Activated T-helper 17 cell treated with anti-CD3 and anti-CD28 coated beads, Interleukin-2, amount 50 U/mL, for 72 hours (primary cell): ENCODE data around the gene TMEM132C. TPM values are rescaled to one million over a fixed set of nuclear protein-coding genes. Genes with fewer than 3 reads are reported as not detected.

ENCODE experiments used
- ATAC-seq: fragments of 150-1000 bp; cut with Tn5 transposase; replicated peaks from 2 replicates; pipeline ENCODE4 v1.10.0; 2021; ENCODE audit warnings: mild to moderate bottlenecking, moderate library complexity
- H3K27ac Mint-ChIP-seq: one replicate; pipeline ENCODE4 v1.8.0; 2022; ENCODE audit warnings: mixed read lengths
- H3K27me3 Mint-ChIP-seq: one replicate; pipeline ENCODE4 v1.8.0; 2022; ENCODE audit warnings: mixed read lengths
- H3K36me3 Mint-ChIP-seq: one replicate; pipeline ENCODE4 v1.8.0; 2022; ENCODE audit warnings: low read depth, mild to moderate bottlenecking, mixed read lengths
- H3K4me1 Mint-ChIP-seq: one replicate; pipeline ENCODE4 v1.8.0; 2022; ENCODE audit warnings: mixed read lengths
- H3K4me3 Mint-ChIP-seq: one replicate; pipeline ENCODE4 v1.8.0; 2022; ENCODE audit warnings: mild to moderate bottlenecking, mixed read lengths
- H3K9me3 Mint-ChIP-seq: one replicate; pipeline ENCODE4 v1.8.0; 2022; ENCODE audit warnings: mixed read lengths
- total RNA-seq, 2 donors: library from RNA; stranded (reverse); gene quantifications; one replicate each; pipeline ENCODE4 v1.2.3, GENCODE V29; 2022

TMEM132C gene
- total RNA-seq, 2 donors from 2014 or later: not detected

GRCh38 chr12:128314611-128315010 lies 47.6 kb downstream of the TMEM132C start:
- H3K36me3 Mint-ChIP-seq: no peaks in the 10 kb centered on the region
- H3K9me3 Mint-ChIP-seq: peaks cover 11% of the 10 kb centered on the region
- no peak overlapping the region for H3K27ac Mint-ChIP-seq
- H3K4me1 Mint-ChIP-seq: no peaks in the 10 kb centered on the region
- H3K27me3 Mint-ChIP-seq: no peaks in the 10 kb centered on the region
- ATAC-seq: no peak
- H3K4me3 Mint-ChIP-seq: no peak overlapping the region

DNA sequence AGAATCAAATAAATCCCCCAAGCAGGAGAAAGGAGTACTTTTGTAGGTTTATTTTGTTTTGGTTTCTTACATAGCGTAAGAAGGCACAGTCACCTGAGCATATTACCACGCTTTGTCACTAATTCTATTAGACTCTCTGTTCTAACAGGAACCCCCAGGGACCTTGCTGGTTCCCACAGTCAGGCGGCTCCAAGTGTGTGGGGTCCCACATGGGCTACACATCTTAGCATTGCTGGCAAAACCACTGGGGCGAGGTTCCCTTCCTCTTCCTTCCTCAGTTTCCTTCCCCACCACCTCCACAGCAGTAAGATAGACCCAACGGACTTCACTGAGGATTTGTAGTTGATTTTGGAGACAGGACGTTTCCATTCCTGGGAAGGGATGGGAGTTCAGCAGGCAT lies 49.1 kb downstream of the TMEM132C start:
- no peak for ATAC-seq
- H3K4me1 Mint-ChIP-seq: no peaks in the 10 kb centered on the region
- H3K4me3 Mint-ChIP-seq: no peak overlapping the region
- H3K36me3 Mint-ChIP-seq: no peaks in the 10 kb centered on the region
- H3K9me3 Mint-ChIP-seq: peaks cover 11% of the 10 kb centered on the region
- H3K27me3 Mint-ChIP-seq: no peaks in the 10 kb centered on the region
- no peak overlapping the region for H3K27ac Mint-ChIP-seq

DNA sequence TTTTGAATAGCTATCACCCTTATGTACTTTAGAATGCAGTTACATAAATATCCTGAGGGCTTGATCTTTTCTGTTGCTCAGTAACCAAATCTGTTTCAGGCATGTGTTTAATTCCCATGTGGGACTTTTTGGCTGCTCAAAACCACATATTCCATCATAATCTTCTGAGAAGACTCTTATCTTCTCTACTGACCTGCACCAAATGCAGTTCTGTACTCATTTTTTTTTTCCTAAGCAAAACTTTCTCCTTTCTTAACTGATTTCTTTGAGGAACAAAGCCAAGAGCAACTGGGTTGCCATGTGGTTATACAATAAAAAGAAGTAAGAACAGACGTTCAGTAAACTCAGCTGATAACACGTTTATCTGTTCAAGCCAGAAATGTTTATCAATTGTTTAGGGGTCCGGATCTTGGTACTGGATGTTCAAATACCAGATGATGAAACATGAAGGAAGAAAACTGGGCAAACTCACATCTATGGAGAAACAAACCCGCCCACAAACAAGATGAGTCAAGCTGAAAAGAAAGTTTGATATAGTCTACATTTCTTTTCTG lies 50.1 kb downstream of the TMEM132C start:
- Mint-ChIP-seq H3K27me3 (no peaks in the 10 kb centered on the region), H3K4me3 (no peak overlapping the region), H3K4me1 (no peaks in the 10 kb centered on the region), H3K36me3 (no peaks in the 10 kb centered on the region), H3K27ac (no peak overlapping the region), H3K9me3 (peaks cover 4% of the 10 kb centered on the region)
- ATAC-seq: no peak

GRCh38 chr12:128318341-128318740 lies 51.4 kb downstream of the TMEM132C start:
- Mint-ChIP-seq H3K36me3 (no peaks in the 10 kb centered on the region), H3K27ac (no peak overlapping the region), H3K4me1 (no peaks in the 10 kb centered on the region), H3K9me3 (peaks cover 6% of the 10 kb centered on the region), H3K27me3 (no peaks in the 10 kb centered on the region), H3K4me3 (no peak overlapping the region)
- no peak for ATAC-seq

- H3K4me3 Mint-ChIP-seq: no peak overlapping the region
- no peak for ATAC-seq
- no peaks in the 10 kb centered on the region for H3K4me1 Mint-ChIP-seq
- no peaks in the 10 kb centered on the region for H3K27me3 Mint-ChIP-seq
- H3K36me3 Mint-ChIP-seq: no peaks in the 10 kb centered on the region
- peaks cover 10% of the 10 kb centered on the region for H3K9me3 Mint-ChIP-seq
- no peak overlapping the region for H3K27ac Mint-ChIP-seq
Measured at GRCh38 chr12:128318946-128319345, 52.0 kb downstream of the TMEM132C start.

- H3K36me3 Mint-ChIP-seq: no peaks in the 10 kb centered on the region
- H3K4me1 Mint-ChIP-seq: no peaks in the 10 kb centered on the region
- no peak for ATAC-seq
- no peak overlapping the region for H3K4me3 Mint-ChIP-seq
- no peaks in the 10 kb centered on the region for H3K27me3 Mint-ChIP-seq
- H3K27ac Mint-ChIP-seq: no peak overlapping the region
- peaks cover 10% of the 10 kb centered on the region for H3K9me3 Mint-ChIP-seq
Measured at GRCh38 chr12:128322341-128322740, 55.4 kb downstream of the TMEM132C start.

- Mint-ChIP-seq H3K27me3 (no peaks in the 10 kb centered on the region), H3K4me1 (no peaks in the 10 kb centered on the region), H3K36me3 (no peaks in the 10 kb centered on the region), H3K27ac (no peak overlapping the region), H3K4me3 (no peak overlapping the region), H3K9me3 (peaks cover 10% of the 10 kb centered on the region)
- no peak for ATAC-seq
Measured at GRCh38 chr12:128323145-128323920, 56.4 kb downstream of the TMEM132C start.

- Mint-ChIP-seq H3K4me1 (no peaks in the 10 kb centered on the region), H3K9me3 (peaks cover 10% of the 10 kb centered on the region), H3K4me3 (no peak overlapping the region), H3K27ac (no peak overlapping the region), H3K27me3 (no peaks in the 10 kb centered on the region), H3K36me3 (no peaks in the 10 kb centered on the region)
- no peak for ATAC-seq
Measured at GRCh38 chr12:128325646-128326045, 58.7 kb downstream of the TMEM132C start.

DNA sequence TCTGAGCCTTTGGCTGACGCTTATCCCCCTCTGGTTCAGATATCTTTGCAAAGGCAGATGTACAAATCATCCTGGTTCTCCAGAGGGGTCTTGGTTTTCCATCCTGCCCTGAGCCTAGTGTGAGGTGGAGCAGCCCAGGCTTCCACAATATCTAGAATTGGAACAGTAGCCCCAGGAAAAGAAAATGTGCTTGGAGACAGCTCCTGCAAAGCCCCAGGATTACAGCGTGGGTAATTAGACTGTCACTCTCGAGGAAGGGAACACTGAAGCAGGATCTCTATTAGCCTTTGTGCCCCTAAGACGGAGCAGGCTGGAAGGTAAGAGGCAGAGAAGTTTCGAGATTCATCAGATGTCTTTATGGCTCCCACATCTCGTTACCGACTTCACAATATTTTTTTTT lies 59.4 kb downstream of the TMEM132C start:
- no peaks in the 10 kb centered on the region for H3K36me3 Mint-ChIP-seq
- H3K4me3 Mint-ChIP-seq: no peak overlapping the region
- no peaks in the 10 kb centered on the region for H3K27me3 Mint-ChIP-seq
- no peak for ATAC-seq
- H3K4me1 Mint-ChIP-seq: no peaks in the 10 kb centered on the region
- peaks cover 10% of the 10 kb centered on the region for H3K9me3 Mint-ChIP-seq
- H3K27ac Mint-ChIP-seq: no peak overlapping the region

DNA sequence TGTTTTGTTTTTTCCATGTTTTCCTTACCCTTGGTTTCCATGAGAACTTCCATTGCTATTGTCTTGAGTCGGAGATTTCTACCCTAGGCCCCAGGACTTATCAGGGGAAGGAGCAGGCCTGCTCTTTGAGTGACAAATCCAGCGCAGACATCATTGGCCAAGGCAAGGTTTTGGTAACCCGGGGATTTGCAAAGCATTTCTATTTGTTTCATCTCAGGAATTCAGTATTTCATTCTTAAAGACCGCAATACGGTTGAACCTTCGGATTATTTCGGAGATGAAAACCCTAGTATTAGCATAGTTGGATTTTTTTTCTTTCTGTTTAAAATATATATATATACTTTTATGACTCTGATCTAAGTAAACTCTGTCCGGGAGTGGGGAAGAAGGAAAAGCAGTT lies 62.0 kb downstream of the TMEM132C start:
- H3K27ac Mint-ChIP-seq: no peak overlapping the region
- H3K9me3 Mint-ChIP-seq: no peaks in the 10 kb centered on the region
- no peaks in the 10 kb centered on the region for H3K4me1 Mint-ChIP-seq
- H3K36me3 Mint-ChIP-seq: no peaks in the 10 kb centered on the region
- ATAC-seq: no peak
- H3K27me3 Mint-ChIP-seq: no peaks in the 10 kb centered on the region
- no peak overlapping the region for H3K4me3 Mint-ChIP-seq

GRCh38 chr12:128336204-128337070 lies 69.5 kb downstream of the TMEM132C start:
- no peaks in the 10 kb centered on the region for H3K27me3 Mint-ChIP-seq
- ATAC-seq: no peak
- H3K4me1 Mint-ChIP-seq: no peaks in the 10 kb centered on the region
- H3K4me3 Mint-ChIP-seq: no peak overlapping the region
- H3K9me3 Mint-ChIP-seq: peaks cover 3% of the 10 kb centered on the region
- H3K36me3 Mint-ChIP-seq: no peaks in the 10 kb centered on the region
- no peak overlapping the region for H3K27ac Mint-ChIP-seq

DNA sequence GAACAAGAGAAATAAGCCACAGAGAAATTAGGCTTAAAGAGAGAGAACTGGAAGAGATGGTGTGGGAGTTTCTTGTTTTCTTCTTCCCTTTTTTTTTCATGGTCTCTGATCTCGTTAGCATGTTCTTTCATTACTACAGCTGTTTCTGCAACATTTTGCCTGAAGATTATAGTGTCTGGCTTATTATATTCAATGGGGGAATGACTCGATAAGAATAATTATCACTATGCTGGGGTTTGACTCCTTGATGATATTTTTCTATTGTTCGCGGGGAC lies 70.0 kb downstream of the TMEM132C start:
- Mint-ChIP-seq H3K27ac (no peak overlapping the region), H3K4me3 (no peak overlapping the region), H3K36me3 (no peaks in the 10 kb centered on the region), H3K9me3 (peaks cover 3% of the 10 kb centered on the region), H3K27me3 (no peaks in the 10 kb centered on the region), H3K4me1 (no peaks in the 10 kb centered on the region)
- ATAC-seq: no peak

DNA sequence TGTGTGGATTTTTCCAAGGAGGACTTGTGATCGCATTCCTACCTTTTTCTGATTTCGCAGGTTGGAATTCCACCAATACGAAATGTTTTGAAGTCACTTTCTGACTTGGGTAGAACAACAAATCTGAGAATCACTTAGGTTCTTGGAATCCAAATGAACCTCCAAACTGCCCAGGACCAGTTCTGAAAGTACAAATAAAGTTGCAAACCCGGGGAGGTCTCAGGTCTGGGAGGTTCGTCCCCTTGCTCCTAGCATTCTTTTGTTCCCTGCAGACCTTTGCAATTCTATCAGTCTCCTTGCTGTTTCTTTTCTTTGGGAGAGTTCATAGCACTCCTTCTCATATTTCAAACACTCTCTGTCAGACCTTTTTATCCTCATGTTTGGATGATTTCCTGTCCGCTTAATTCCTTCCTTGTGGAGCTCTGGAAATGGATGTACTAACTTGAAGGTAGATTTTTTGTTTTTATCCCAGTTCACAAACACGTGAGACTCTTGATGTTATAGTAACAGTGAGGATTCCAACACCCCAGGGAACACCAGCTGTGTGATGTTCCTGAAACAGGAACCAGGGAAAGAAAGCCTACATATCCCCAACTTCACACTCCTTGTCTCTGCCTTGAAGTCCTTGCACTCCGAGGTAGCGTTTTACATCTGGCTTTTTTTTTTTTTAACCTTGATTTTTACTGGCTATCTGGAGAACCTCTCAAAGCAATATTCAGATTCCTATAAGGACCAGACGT lies 70.6 kb downstream of the TMEM132C start:
- Mint-ChIP-seq H3K27ac (no peak overlapping the region), H3K4me3 (no peak overlapping the region), H3K36me3 (no peaks in the 10 kb centered on the region), H3K4me1 (no peaks in the 10 kb centered on the region), H3K27me3 (no peaks in the 10 kb centered on the region), H3K9me3 (peaks cover 3% of the 10 kb centered on the region)
- no peak for ATAC-seq

- no peak overlapping the region for H3K27ac Mint-ChIP-seq
- no peaks in the 10 kb centered on the region for H3K27me3 Mint-ChIP-seq
- H3K9me3 Mint-ChIP-seq: peaks cover 3% of the 10 kb centered on the region
- H3K4me3 Mint-ChIP-seq: no peak overlapping the region
- H3K36me3 Mint-ChIP-seq: no peaks in the 10 kb centered on the region
- H3K4me1 Mint-ChIP-seq: no peaks in the 10 kb centered on the region
- no peak for ATAC-seq
Measured at GRCh38 chr12:128338386-128339125, 71.6 kb downstream of the TMEM132C start.
